Measurements from ENCODE around the gene DDX5. TPM values are rescaled to one million over a fixed set of nuclear protein-coding genes. Genes with fewer than 3 reads are reported as not detected.

The DDX5 gene
- total and polyA plus RNA-seq, 2 of the 4 experiments (the other 2 are of a cell fraction), result 253 to 781 TPM

DNA sequence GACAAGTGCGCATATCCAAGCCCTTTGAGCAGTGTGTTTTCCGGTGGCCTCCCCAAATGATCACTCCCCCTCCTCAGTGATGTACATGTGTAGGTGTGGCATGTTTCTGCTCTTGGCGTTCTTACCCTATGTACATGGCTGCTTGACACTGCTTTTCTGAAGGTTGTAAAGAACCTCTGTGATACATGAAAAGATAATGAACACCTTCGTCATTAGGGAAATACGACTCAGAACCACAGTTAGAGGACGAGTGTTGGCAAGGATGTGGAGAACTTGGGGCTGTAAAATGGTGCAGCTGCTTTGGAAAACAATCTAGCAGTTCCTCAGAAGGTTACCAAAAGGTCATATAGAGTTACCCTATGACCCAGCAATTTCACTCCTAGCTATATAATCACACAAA, 29.3 kb upstream of the DDX5 start:
- ATAC-seq (ENCODE audit: low read depth) (no peak), DNase-seq (no peak)
- H3K14ac ChIP-seq (replicated peaks; ENCODE audit: low read depth, low read length), result no peak overlapping the region
- TF ChIP-seq RAD21 (IDR thresholded peaks at IDR 0.05; ENCODE audit: low read length), result no peak
- TF ChIP-seq NFE2L2 (IDR thresholded peaks at IDR 0.05; ENCODE audit: low read depth, low read length), result no peak
- TF ChIP-seq POLR2A (IDR thresholded peaks at IDR 0.05; ENCODE audit: low read depth, low read length), result no peak
- no peak for TF ChIP-seq SMC3 (IDR thresholded peaks at IDR 0.05; ENCODE audit: low read depth, low read length)
- no peak for TF ChIP-seq RFX5 (IDR thresholded peaks at IDR 0.05; ENCODE audit: low read depth, low read length)
- TF ChIP-seq CEBPB (IDR thresholded peaks at IDR 0.05; ENCODE audit: low read depth, low read length), result no peak
- H3K18ac ChIP-seq (ENCODE audit: low read depth, low read length), result no peak overlapping the region
- no peak overlapping the region for H2AK9ac ChIP-seq (replicated peaks; ENCODE audit: low read depth, low read length, poor library complexity)
- CTCF ChIA-PET, result no interaction called here
- H3K23ac ChIP-seq (ENCODE audit: low read depth, low read length), result no peak overlapping the region
- POLR2A ChIA-PET (ENCODE audit: unreplicated experiment), result no interaction called here
- H3K79me1 ChIP-seq (ENCODE audit: low read depth in 1 of 2, low read length in 2 of 2), result peaks cover 9 to 67% of the 10 kb centered on the region in 2 experiments; a peak in 3 of 4 replicates
- no peak overlapping the region for H4K5ac ChIP-seq (ENCODE audit: low read depth, low read length)
- no peak overlapping the region for H3K4ac ChIP-seq (ENCODE audit: low read depth, low read length)
- H3K9ac ChIP-seq (ENCODE audit: low read depth, low read length), result no peak overlapping the region
- no peak overlapping the region for H2AK5ac ChIP-seq (ENCODE audit: low read depth, low read length)
- no peaks in the 10 kb centered on the region for H3K4me1 ChIP-seq (ENCODE audit: control insufficient read depth, insufficient read depth, low read length)
- peaks cover 24% of the 10 kb centered on the region for H3K9me1 ChIP-seq (ENCODE audit: insufficient read depth, low read length)
- no peak overlapping the region for H3K4me3 ChIP-seq (ENCODE audit: insufficient read depth, low read depth, low read length)
- no peak overlapping the region for H2AFZ ChIP-seq (replicated peaks; ENCODE audit: low read length, poor library complexity)
- H2BK120ac ChIP-seq (ENCODE audit: low read depth, low read length), result no peak overlapping the region
- H4K20me1 ChIP-seq (ENCODE audit: insufficient read depth, low read length), result peaks cover 65% of the 10 kb centered on the region
- peak overlapping the region in 1 of 2 experiments; percentile 0; a peak in 1 of 4 replicates for H4K8ac ChIP-seq (ENCODE audit: low read depth in 2 of 2, low read length in 2 of 2)
- H3K27ac ChIP-seq (ENCODE audit: insufficient read depth, low read length), result no peak overlapping the region
- in situ Hi-C loops (cut with MboI; ENCODE audit: low sequenced_read_pairs), result no loop called here
- H3K9me3 ChIP-seq (ENCODE audit: control insufficient read depth, insufficient read depth, low read length), result no peaks in the 10 kb centered on the region
- BruUV-seq (replicated peaks), result no TSS peak
- no peak overlapping the region for H2BK5ac ChIP-seq (ENCODE audit: low read depth, low read length, poor library complexity, severe bottlenecking)
- peaks cover 58% of the 10 kb centered on the region for H3K36me3 ChIP-seq (ENCODE audit: control insufficient read depth, insufficient read depth, low read length)
- no peak overlapping the region for H4K91ac ChIP-seq (ENCODE audit: insufficient read depth, low read depth, low read length)
- no peak overlapping the region for H2BK20ac ChIP-seq (ENCODE audit: low read depth, low read length)
- WGBS, 2 experiments (ENCODE audit: extremely low coverage in 2 of 2, insufficient read length in 1 of 2), result 83% methylated on average over 2 of the region's 6 CpGs; no CpG with 5 or more reads in 1 of the 2 experiments
- intact Hi-C loops (cut with micrococcal nuclease), result no loop called here
- no peak overlapping the region for H3K56ac ChIP-seq (ENCODE audit: extremely low read depth, insufficient read depth, low read length)
- dilution Hi-C loops (cut with HindIII; ENCODE audit: low sequenced_read_pairs, unreplicated experiment), result no loop called here
- H3K4me2 ChIP-seq (ENCODE audit: low read depth, low read length), result no peak overlapping the region
- no peaks in the 10 kb centered on the region for H3K27me3 ChIP-seq (ENCODE audit: control insufficient read depth, insufficient read depth, low read length)
- no peak overlapping the region for H2BK15ac ChIP-seq (ENCODE audit: low read depth, low read length)

All from IMR-90 (cell line).